HG03159 (cell line): Measurements from ENCODE around the gene TMC5.

Source experiments
- ATAC-seq: cut with Tn5 transposase; IDR thresholded peaks from one replicate; pipeline ENCODE4 v1.9.1; 2021; ENCODE audit warnings: mild to moderate bottlenecking, moderate library complexity; ENCODE audit not compliant: unreplicated experiment

TMC5 gene

GRCh38 chr16:19458722-19459379 is 41.2 kb downstream of the TMC5 start:
- ATAC-seq: no peak

GRCh38 chr16:19460397-19460796 is 42.7 kb downstream of the TMC5 start:
- ATAC-seq: no peak

GRCh38 chr16:19463468-19464315 is 46.0 kb downstream of the TMC5 start:
- ATAC-seq: no peak

GRCh38 chr16:19468300-19468699 is 50.6 kb downstream of the TMC5 start:
- no peak for ATAC-seq

GRCh38 chr16:19472482-19472881 is 54.8 kb downstream of the TMC5 start:
- ATAC-seq: no peak

- ATAC-seq: no peak
Observed at GRCh38 chr16:19474617-19475016, 56.9 kb downstream of the TMC5 start.

- no peak for ATAC-seq
Observed at GRCh38 chr16:19478505-19478904, 60.8 kb downstream of the TMC5 start.

GRCh38 chr16:19479302-19479721 is 61.6 kb downstream of the TMC5 start:
- ATAC-seq: no peak

GRCh38 chr16:19481296-19481695 is 63.6 kb downstream of the TMC5 start:
- ATAC-seq: no peak

GRCh38 chr16:19481769-19482168 is 64.1 kb downstream of the TMC5 start:
- ATAC-seq: no peak

GRCh38 chr16:19482291-19482690 is 64.6 kb downstream of the TMC5 start:
- no peak for ATAC-seq

GRCh38 chr16:19484096-19484495 is 66.4 kb downstream of the TMC5 start:
- ATAC-seq: no peak

GRCh38 chr16:19485611-19486010 is 67.9 kb downstream of the TMC5 start:
- ATAC-seq: no peak

- no peak for ATAC-seq
Observed at GRCh38 chr16:19486051-19486450, 68.4 kb downstream of the TMC5 start.

GRCh38 chr16:19486750-19487325 is 69.2 kb downstream of the TMC5 start:
- no peak for ATAC-seq

GRCh38 chr16:19488213-19488640 is 70.5 kb downstream of the TMC5 start:
- no peak for ATAC-seq

GRCh38 chr16:19490619-19491018 is 72.9 kb downstream of the TMC5 start:
- no peak for ATAC-seq

GRCh38 chr16:19497176-19497575 is 79.5 kb downstream of the TMC5 start:
- no peak for ATAC-seq

- no peak for ATAC-seq
Observed at GRCh38 chr16:19499006-19499405, 81.3 kb downstream of the TMC5 start.

- ATAC-seq: no peak
Observed at GRCh38 chr16:19499481-19499880, 81.8 kb downstream of the TMC5 start.

- ATAC-seq: no peak
Observed at GRCh38 chr16:19502395-19503131, 84.9 kb downstream of the TMC5 start.
